GM23338 (cell line): ENCODE results near the gene EML4. TPM values are rescaled to one million over a fixed set of nuclear protein-coding genes. Genes with fewer than 3 reads are reported as not detected.

ENCODE experiments used
- ATAC-seq: fragments of 200-7000 bp; cut with Tn5 transposase; 3 replicates; pipeline ENCODE4 v1.9.1; 2020
- DNase-seq: peaks from one replicate; pipeline ENCODE4 v3.0.0-alpha.2; 2015; ENCODE audit warnings: low spot score
- H2AFZ ChIP-seq: fragments of 200-600 bp; sonication (generic); 2 replicates; pipeline ENCODE4 v1.8.0; 2016; ENCODE audit warnings: antibody characterized with exemption, mild to moderate bottlenecking, moderate library complexity
- H3F3A ChIP-seq: fragments of 200-600 bp; sonication (generic); replicated peaks from 2 replicates; pipeline ENCODE4 v1.8.0; 2017; ENCODE audit warnings: antibody characterized with exemption, mixed run types, low read depth
- H3K27ac ChIP-seq: fragments of 200-600 bp; sonication (generic); 2 replicates; pipeline ENCODE4 v1.6.1; 2016; ENCODE audit warnings: low read depth
- H3K27me3 ChIP-seq: fragments of 200-600 bp; sonication (generic); 2 replicates; pipeline ENCODE4 v1.8.0; 2016; ENCODE audit warnings: mild to moderate bottlenecking, mixed run types, moderate library complexity; ENCODE audit not compliant: insufficient read depth
- H3K36me3 ChIP-seq: fragments of 200-600 bp; sonication (generic); 2 replicates; pipeline ENCODE4 v1.8.0; 2016; ENCODE audit warnings: mild to moderate bottlenecking; ENCODE audit not compliant: insufficient read depth
- H3K4me1 ChIP-seq: fragments of 200-600 bp; sonication (generic); 2 replicates; pipeline ENCODE4 v1.8.0; 2016; ENCODE audit warnings: mild to moderate bottlenecking, moderate library complexity; ENCODE audit not compliant: insufficient read depth
- H3K4me2 ChIP-seq: fragments of 200-600 bp; sonication (generic); 2 replicates; pipeline ENCODE4 v1.7.1; 2017; ENCODE audit warnings: mixed run types
- H3K4me3 ChIP-seq: fragments of 200-600 bp; sonication (generic); 2 replicates; pipeline ENCODE4 v1.6.1; 2016; ENCODE audit warnings: mixed run types
- H3K79me2 ChIP-seq: fragments of 200-600 bp; sonication (generic); replicated peaks from 2 replicates; pipeline ENCODE4 v1.8.0; 2017; ENCODE audit warnings: mild to moderate bottlenecking; ENCODE audit not compliant: insufficient read depth
- H3K9me2 ChIP-seq: fragments of 200-600 bp; sonication (generic); 2 replicates; pipeline ENCODE4 v1.8.0; 2017; ENCODE audit not compliant: insufficient read depth
- H4K20me1 ChIP-seq: fragments of 200-600 bp; sonication (generic); replicated peaks from 2 replicates; pipeline ENCODE4 v1.8.0; 2017; ENCODE audit warnings: mild to moderate bottlenecking; ENCODE audit not compliant: insufficient read depth
- H3K27ac Mint-ChIP-seq: 2 replicates; pipeline ENCODE4 v1.8.0; 2020; ENCODE audit warnings: inconsistent platforms, mild to moderate bottlenecking, moderate library complexity, mixed read lengths
- H3K27me3 Mint-ChIP-seq: 3 replicates; pipeline ENCODE4 v1.8.0; 2022; ENCODE audit warnings: low read depth, mild to moderate bottlenecking, moderate library complexity, mixed read lengths, inconsistent platforms; ENCODE audit not compliant: insufficient read depth, poor library complexity
- H3K36me3 Mint-ChIP-seq: 3 replicates; pipeline ENCODE4 v1.8.0; 2021; ENCODE audit warnings: low read depth, mild to moderate bottlenecking, inconsistent platforms, moderate library complexity, mixed read lengths
- H3K4me1 Mint-ChIP-seq: 3 replicates; pipeline ENCODE4 v1.8.0; 2020; ENCODE audit warnings: mild to moderate bottlenecking, inconsistent platforms, mixed read lengths
- H3K4me3 Mint-ChIP-seq: 3 replicates; pipeline ENCODE4 v1.8.0; 2021; ENCODE audit warnings: moderate library complexity, mild to moderate bottlenecking, inconsistent platforms, mixed read lengths
- H3K9me3 Mint-ChIP-seq: 3 replicates; pipeline ENCODE4 v1.8.0; 2020; ENCODE audit warnings: moderate library complexity, mild to moderate bottlenecking, inconsistent platforms, mixed read lengths
- CREB1 ChIP-seq: fragments of 250-450 bp; sonication (Bioruptor Pico); IDR thresholded peaks from 2 replicates; pipeline ENCODE4 v1.5.0; 2020; ENCODE audit warnings: low read depth, mild to moderate bottlenecking, moderate library complexity
- CTCF ChIP-seq, 2 experiments: fragments of 200-600 bp in 1 of 2; sonication (generic) in 1 of 2; conservative IDR thresholded peaks; 2 replicates each; pipeline versions ENCODE4 v1.5.1 to v1.6.1; 2016 to 2017; ENCODE audit warnings: antibody characterized with exemption in 2 of 2, low read depth in 2 of 2, mild to moderate bottlenecking in 2 of 2, moderate library complexity in 1 of 2
- EZH2 ChIP-seq: fragments of 200-600 bp; sonication (generic); IDR thresholded peaks from one replicate; pipeline ENCODE4 v1.8.0; 2017; ENCODE audit warnings: antibody characterized with exemption, mild to moderate bottlenecking, low read depth; ENCODE audit not compliant: unreplicated experiment
- JUNB ChIP-seq: IDR thresholded peaks from one replicate; pipeline ENCODE4 v1.6.1; 2016; ENCODE audit warnings: antibody characterized with exemption; ENCODE audit not compliant: unreplicated experiment
- NANOG ChIP-seq: IDR thresholded peaks from 2 replicates; pipeline ENCODE4 v1.6.1; 2016; ENCODE audit warnings: antibody characterized with exemption, borderline replicate concordance
- POLR2AphosphoS5 ChIP-seq: IDR thresholded peaks from 2 replicates; pipeline ENCODE4 v1.6.1; 2016; ENCODE audit warnings: antibody characterized with exemption, low read depth
- STAT1 ChIP-seq: IDR thresholded peaks from one replicate; pipeline ENCODE4 v1.6.1; 2016; ENCODE audit warnings: antibody characterized with exemption; ENCODE audit not compliant: unreplicated experiment
- ZNF114 ChIP-seq: fragments of 250-450 bp; sonication (Bioruptor Pico); IDR thresholded peaks from 2 replicates; pipeline ENCODE4 v1.5.0; 2020; ENCODE audit warnings: mild to moderate bottlenecking, moderate library complexity
- ZNF331 ChIP-seq: fragments of 250-450 bp; sonication (Bioruptor Pico); IDR thresholded peaks from 2 replicates; pipeline ENCODE4 v1.5.0; 2020; ENCODE audit warnings: low read depth, mild to moderate bottlenecking, moderate library complexity
- polyA plus RNA-seq: library from polyadenylated mRNA; unstranded; fragments of >200 nt; fragmentation: Nextera tagmentation; extraction: Ambion mirVana; gene quantifications from 2 replicates; pipeline ENCODE4 v1.2.1, GENCODE V29; 2016
- total RNA-seq: library from RNA; depleted of rRNA; stranded (reverse); fragments of >200 nt; shearing (Covaris generic); gene quantifications from 2 replicates; pipeline ENCODE4 v1.2.3, GENCODE V29; 2014
- TF ChIP-seq, protein P1 (sequence below): IDR thresholded peaks from 2 replicates; pipeline ENCODE4 v1.6.1; 2016; ENCODE audit warnings: antibody characterized with exemption

The EML4 gene
- total and polyA plus RNA-seq, 2 experiments from 2014 or later: 65.3 to 115 TPM

DNA sequence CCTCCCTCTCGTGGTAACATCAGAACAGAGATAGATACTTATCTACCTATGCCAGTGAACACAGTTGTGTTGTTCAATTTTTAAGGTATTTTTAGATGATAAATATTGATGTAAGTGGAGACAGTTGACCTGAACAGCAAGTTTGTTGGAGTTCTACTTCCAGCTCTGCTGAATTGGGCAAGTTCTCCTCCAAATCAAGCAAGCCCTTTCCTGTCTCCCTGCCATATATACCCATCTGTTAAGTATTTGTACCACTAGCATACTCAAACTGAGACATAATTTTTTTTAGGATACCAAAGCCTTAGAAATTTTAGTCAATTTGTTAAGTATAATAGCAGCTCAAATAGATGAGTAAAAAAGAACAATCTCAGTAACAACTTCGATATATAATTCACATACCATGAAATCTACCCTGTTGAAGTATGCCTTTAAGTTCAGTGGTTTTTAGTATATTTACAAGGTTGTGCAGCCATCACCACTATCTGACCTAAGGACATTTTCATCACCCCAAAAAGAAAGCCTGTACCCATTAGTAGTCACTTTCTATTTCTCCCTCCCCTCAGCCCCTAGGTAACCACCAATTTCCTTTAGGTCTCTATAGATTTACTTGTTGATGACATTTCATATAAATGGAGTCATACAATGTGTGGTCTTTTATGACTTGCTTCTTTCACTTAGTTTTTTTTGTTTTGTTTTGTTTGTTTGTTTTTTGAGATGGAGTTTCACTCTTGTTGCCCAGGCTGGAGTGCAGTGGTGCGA, 130.0 kb downstream of the EML4 start:
- TF ChIP-seq STAT1: no peak
- no peak for TF ChIP-seq ZNF114
- no peak overlapping the region for H3K4me3 Mint-ChIP-seq
- Histone ChIP-seq H3K4me1 (peaks cover 10% of the 10 kb centered on the region; the same call in 1 of the 2 replicates), H3K79me2 (no peaks in the 10 kb centered on the region), H3K36me3 (peaks cover 20% of the 10 kb centered on the region; the same call in 1 of the 2 replicates), H3K27ac (no peak overlapping the region), H3K9me2 (no peaks in the 10 kb centered on the region), H3K4me2 (no peak overlapping the region), H3K27me3 (no peaks in the 10 kb centered on the region), H4K20me1 (no peaks in the 10 kb centered on the region), H2AFZ (no peak overlapping the region), H3K4me3 (no peak overlapping the region), H3F3A (no peaks in the 10 kb centered on the region)
- H3K9me3 Mint-ChIP-seq: no peaks in the 10 kb centered on the region
- H3K4me1 Mint-ChIP-seq: peaks cover 12% of the 10 kb centered on the region; the same call in 2 of the 3 replicates
- H3K27me3 Mint-ChIP-seq: no peaks in the 10 kb centered on the region
- no peak overlapping the region for H3K27ac Mint-ChIP-seq
- H3K36me3 Mint-ChIP-seq: peaks cover 39% of the 10 kb centered on the region
- ATAC-seq (no peak), DNase-seq (no peak)

GRCh38 chr2:42300527-42300926, 131.4 kb downstream of the EML4 start:
- no peak overlapping the region for H3K4me3 Mint-ChIP-seq
- no peaks in the 10 kb centered on the region for H3K27me3 Mint-ChIP-seq
- no peak overlapping the region for H3K27ac ChIP-seq
- H3F3A ChIP-seq: no peaks in the 10 kb centered on the region
- TF ChIP-seq EZH2 (no peak), CTCF (conservative IDR thresholded peaks at IDR 0.05; ENCODE audit: low read depth in 2 of 2) (no peak)
- no peaks in the 10 kb centered on the region for H3K9me2 ChIP-seq
- peaks cover 16% of the 10 kb centered on the region; the same call in 1 of the 2 replicates for H3K36me3 ChIP-seq
- DNase-seq: no peak
- H4K20me1 ChIP-seq: no peaks in the 10 kb centered on the region
- H3K4me1 Mint-ChIP-seq: peaks cover 12% of the 10 kb centered on the region; the same call in 2 of the 3 replicates
- peaks cover 10% of the 10 kb centered on the region; the same call in 1 of the 2 replicates for H3K4me1 ChIP-seq
- H3K27ac Mint-ChIP-seq: no peak overlapping the region
- H3K9me3 Mint-ChIP-seq: no peaks in the 10 kb centered on the region
- H3K4me3 ChIP-seq: no peak overlapping the region
- H3K4me2 ChIP-seq: no peak overlapping the region
- H2AFZ ChIP-seq: no peak overlapping the region
- peaks cover 37% of the 10 kb centered on the region for H3K36me3 Mint-ChIP-seq
- no peak for ATAC-seq
- no peaks in the 10 kb centered on the region for H3K27me3 ChIP-seq
- H3K79me2 ChIP-seq: no peaks in the 10 kb centered on the region

- Histone ChIP-seq H4K20me1 (no peaks in the 10 kb centered on the region), H3F3A (no peaks in the 10 kb centered on the region), H3K36me3 (peaks cover 12% of the 10 kb centered on the region; the same call in 1 of the 2 replicates), H3K27ac (no peak overlapping the region), H3K4me3 (no peak overlapping the region), H3K4me1 (no peaks in the 10 kb centered on the region), H3K9me2 (no peaks in the 10 kb centered on the region), H2AFZ (no peak overlapping the region), H3K4me2 (no peak overlapping the region), H3K79me2 (no peaks in the 10 kb centered on the region), H3K27me3 (no peaks in the 10 kb centered on the region)
- Mint-ChIP-seq H3K9me3 (no peaks in the 10 kb centered on the region), H3K27me3 (no peaks in the 10 kb centered on the region), H3K27ac (no peak overlapping the region), H3K36me3 (peaks cover 33% of the 10 kb centered on the region), H3K4me1 (no peaks in the 10 kb centered on the region), H3K4me3 (no peak overlapping the region)
- ATAC-seq (no peak), DNase-seq (no peak)
- TF ChIP-seq CREB1: no peak
- no peak for TF ChIP-seq POLR2AphosphoS5
- TF ChIP-seq ZNF331: no peak
- TF ChIP-seq, protein P1, sequence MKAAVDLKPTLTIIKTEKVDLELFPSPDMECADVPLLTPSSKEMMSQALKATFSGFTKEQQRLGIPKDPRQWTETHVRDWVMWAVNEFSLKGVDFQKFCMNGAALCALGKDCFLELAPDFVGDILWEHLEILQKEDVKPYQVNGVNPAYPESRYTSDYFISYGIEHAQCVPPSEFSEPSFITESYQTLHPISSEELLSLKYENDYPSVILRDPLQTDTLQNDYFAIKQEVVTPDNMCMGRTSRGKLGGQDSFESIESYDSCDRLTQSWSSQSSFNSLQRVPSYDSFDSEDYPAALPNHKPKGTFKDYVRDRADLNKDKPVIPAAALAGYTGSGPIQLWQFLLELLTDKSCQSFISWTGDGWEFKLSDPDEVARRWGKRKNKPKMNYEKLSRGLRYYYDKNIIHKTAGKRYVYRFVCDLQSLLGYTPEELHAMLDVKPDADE: no peak
- no peak for TF ChIP-seq ZNF114
- TF ChIP-seq NANOG: no peak
- TF ChIP-seq STAT1: no peak
- TF ChIP-seq CTCF (conservative IDR thresholded peaks at IDR 0.05; ENCODE audit: low read depth in 2 of 2): no peak
- no peak for TF ChIP-seq JUNB
Measured at GRCh38 chr2:42303252-42303651, 134.1 kb downstream of the EML4 start.
